Measurements from ENCODE around the gene ROGDI.

Gene ROGDI

GRCh38 chr16:4813251-4814003, 11.0 kb upstream of the ROGDI start:
- no peak for DNase-seq

- no peak for DNase-seq
Observed at GRCh38 chr16:4811773-4812172, 9.3 kb upstream of the ROGDI start.

- no peak for DNase-seq
Observed at GRCh38 chr16:4811242-4811641, 8.8 kb upstream of the ROGDI start.

- no peak for DNase-seq
Observed at GRCh38 chr16:4806280-4806679, 3.8 kb upstream of the ROGDI start.

- no peak for DNase-seq
Observed at GRCh38 chr16:4805231-4805630, 2.8 kb upstream of the ROGDI start.

GRCh38 chr16:4803898-4804762, 1.7 kb upstream of the ROGDI start:
- DNase-seq: no peak

GRCh38 chr16:4803401-4803844, 990 bp upstream of the ROGDI start:
- DNase-seq: no peak

GRCh38 chr16:4802659-4803287, 340 bp upstream of the ROGDI start:
- DNase-seq: peak; percentile 92

- no peak for DNase-seq
Observed at GRCh38 chr16:4801051-4801961, 1.1 kb downstream of the ROGDI start.

- DNase-seq: no peak
Observed at GRCh38 chr16:4800290-4801041, 2.0 kb downstream of the ROGDI start.

- no peak for DNase-seq
Observed at GRCh38 chr16:4799171-4799855, 3.1 kb downstream of the ROGDI start.

GRCh38 chr16:4798456-4798855, 4.0 kb downstream of the ROGDI start:
- no peak for DNase-seq

- no peak for DNase-seq
Observed at GRCh38 chr16:4797805-4798252, 4.6 kb downstream of the ROGDI start.

- DNase-seq: no peak
Observed at GRCh38 chr16:4796982-4797804, 5.2 kb downstream of the ROGDI start.

GRCh38 chr16:4795828-4796572, 6.4 kb downstream of the ROGDI start:
- no peak for DNase-seq

- no peak for DNase-seq
Observed at GRCh38 chr16:4795181-4795827, 7.1 kb downstream of the ROGDI start, which contains the start of gene SMIM22. Gene SMIM22 (plus strand): TSS chr16:4795369. CDS start chr16:4795735, 366 bp downstream.

GRCh38 chr16:4792951-4793513, 9.4 kb downstream of the ROGDI start:
- DNase-seq: no peak

GRCh38 chr16:4790871-4791270, 11.6 kb downstream of the ROGDI start:
- DNase-seq: no peak

Measured in activated CD4-positive, alpha-beta T cell treated with anti-CD3 and anti-CD28 coated beads, Interleukin-10, Interleukin-2, amounts not matched to agents 100 ng/mL and 50 ng/mL, durations not matched to agents 16 hours and 8 hours (primary cell).